ENCODE data around the gene NRXN3.

Gene NRXN3

GRCh38 chr14:79418649-79419415, 1248.7 kb downstream of the NRXN3 start:
- DNase-seq (ENCODE audit: low spot score): no peak

GRCh38 chr14:79419571-79420327, 1249.6 kb downstream of the NRXN3 start:
- DNase-seq (ENCODE audit: low spot score): no peak

- no peak for DNase-seq (ENCODE audit: low spot score)
Observed at GRCh38 chr14:79420725-79421124, 1250.6 kb downstream of the NRXN3 start.

GRCh38 chr14:79421811-79422210, 1251.6 kb downstream of the NRXN3 start:
- DNase-seq (ENCODE audit: low spot score): no peak

GRCh38 chr14:79424462-79424861, 1254.3 kb downstream of the NRXN3 start:
- DNase-seq (ENCODE audit: low spot score): no peak

- DNase-seq (ENCODE audit: low spot score): no peak
Observed at GRCh38 chr14:79426103-79426755, 1256.1 kb downstream of the NRXN3 start.

GRCh38 chr14:79432640-79433039, 1262.5 kb downstream of the NRXN3 start:
- no peak for DNase-seq (ENCODE audit: low spot score)

GRCh38 chr14:79436335-79436734, 1266.2 kb downstream of the NRXN3 start:
- no peak for DNase-seq (ENCODE audit: low spot score)

- DNase-seq (ENCODE audit: low spot score): no peak
Observed at GRCh38 chr14:79437951-79438350, 1267.8 kb downstream of the NRXN3 start.

GRCh38 chr14:79438696-79439342, 1268.6 kb downstream of the NRXN3 start:
- DNase-seq (ENCODE audit: low spot score): no peak

GRCh38 chr14:79442786-79443185, 1272.6 kb downstream of the NRXN3 start:
- DNase-seq (ENCODE audit: low spot score): no peak

- DNase-seq (ENCODE audit: low spot score): no peak
Observed at GRCh38 chr14:79443602-79444001, 1273.4 kb downstream of the NRXN3 start.

GRCh38 chr14:79448960-79449359, 1278.8 kb downstream of the NRXN3 start:
- no peak for DNase-seq (ENCODE audit: low spot score)

GRCh38 chr14:79451601-79452000, 1281.4 kb downstream of the NRXN3 start:
- DNase-seq (ENCODE audit: low spot score): no peak

GRCh38 chr14:79453276-79453675, 1283.1 kb downstream of the NRXN3 start:
- DNase-seq (ENCODE audit: low spot score): no peak

GRCh38 chr14:79464468-79464867, 1294.3 kb downstream of the NRXN3 start:
- no peak for DNase-seq (ENCODE audit: low spot score)

- no peak for DNase-seq (ENCODE audit: low spot score)
Observed at GRCh38 chr14:79465651-79466050, 1295.5 kb downstream of the NRXN3 start.

- no peak for DNase-seq (ENCODE audit: low spot score)
Observed at GRCh38 chr14:79466938-79467527, 1296.9 kb downstream of the NRXN3 start.

GRCh38 chr14:79467835-79468234, 1297.7 kb downstream of the NRXN3 start:
- DNase-seq (ENCODE audit: low spot score): no peak

GRCh38 chr14:79468486-79468885, 1298.3 kb downstream of the NRXN3 start:
- DNase-seq (ENCODE audit: low spot score): no peak

- DNase-seq (ENCODE audit: low spot score): no peak
Observed at GRCh38 chr14:79473651-79474050, 1303.5 kb downstream of the NRXN3 start.
